Neuronal stem cell (in vitro differentiated cells): ENCODE measurements around the gene NPAS3.

ENCODE experiments used
- DNase-seq: peaks from one replicate; pipeline ENCODE4 v3.0.0-alpha.2; 2013; ENCODE audit warnings: low spot score
- H2AFZ ChIP-seq: one replicate; pipeline ENCODE4 v1.6.1; 2013; ENCODE audit warnings: mild to moderate bottlenecking, low read length, inconsistent platforms
- H2AK5ac ChIP-seq: 2 replicates; pipeline ENCODE4 v1.6.1; 2013; ENCODE audit warnings: low read depth, mild to moderate bottlenecking, inconsistent platforms, low read length, moderate library complexity, mixed read lengths
- H2BK120ac ChIP-seq: 2 replicates; pipeline ENCODE4 v1.6.1; 2013; ENCODE audit warnings: low read depth, mild to moderate bottlenecking, inconsistent platforms, low read length, moderate library complexity, mixed read lengths
- H2BK12ac ChIP-seq: one replicate; pipeline ENCODE4 v1.6.1; 2013; ENCODE audit warnings: low read length, inconsistent platforms
- H2BK15ac ChIP-seq: 2 replicates; pipeline ENCODE4 v1.6.1; 2013; ENCODE audit warnings: mild to moderate bottlenecking, low read length, inconsistent platforms, mixed read lengths
- H2BK5ac ChIP-seq: one replicate; pipeline ENCODE4 v1.6.1; 2013; ENCODE audit warnings: inconsistent platforms, mild to moderate bottlenecking, low read length, moderate library complexity
- H3K14ac ChIP-seq: one replicate; pipeline ENCODE4 v1.6.1; 2013; ENCODE audit warnings: low read length, inconsistent platforms
- H3K18ac ChIP-seq: 2 replicates; pipeline ENCODE4 v1.6.1; 2013; ENCODE audit warnings: low read length, inconsistent platforms
- H3K23ac ChIP-seq: 2 replicates; pipeline ENCODE4 v1.6.1; 2013; ENCODE audit warnings: low read depth, mild to moderate bottlenecking, mixed read lengths, low read length, inconsistent platforms; ENCODE audit not compliant: poor library complexity
- H3K27ac ChIP-seq: replicated peaks from 3 replicates; pipeline ENCODE4 v1.5.1; 2013; ENCODE audit warnings: low read length, inconsistent platforms
- H3K27me3 ChIP-seq, 3 experiments: 2 replicates each; pipeline ENCODE4 v1.6.1; 2013; ENCODE audit warnings: low read length in 3 of 3, mild to moderate bottlenecking in 2 of 3, inconsistent platforms in 1 of 3, low read depth in 1 of 3, mixed read lengths in 1 of 3, moderate library complexity in 1 of 3; ENCODE audit not compliant: control insufficient read depth in 3 of 3, insufficient read depth in 3 of 3
- H3K36me3 ChIP-seq, 2 donors: replicated peaks in 1 of 2; 2 replicates each; pipeline ENCODE4 v1.6.1; 2013; ENCODE audit warnings: low read length in 2 of 2; ENCODE audit not compliant: control insufficient read depth in 2 of 2, insufficient read depth in 2 of 2
- H3K4ac ChIP-seq: 2 replicates; pipeline ENCODE4 v1.6.1; 2013; ENCODE audit warnings: inconsistent platforms, mild to moderate bottlenecking, low read length, moderate library complexity
- H3K4me1 ChIP-seq, 2 donors: 1 replicate in 1 of 2; 2 replicates in 1 of 2; pipeline ENCODE4 v1.6.1; 2013; ENCODE audit warnings: low read length in 2 of 2, low read depth in 1 of 2; ENCODE audit not compliant: control insufficient read depth in 2 of 2, insufficient read depth in 1 of 2
- H3K4me2 ChIP-seq: one replicate; pipeline ENCODE4 v1.6.1; 2013; ENCODE audit warnings: mild to moderate bottlenecking, low read length, inconsistent platforms; ENCODE audit not compliant: insufficient read depth, poor library complexity, severe bottlenecking
- H3K4me3 ChIP-seq, 2 donors: 2 replicates each; pipeline ENCODE4 v1.5.1; 2013; ENCODE audit warnings: low read length in 2 of 2, mild to moderate bottlenecking in 2 of 2, inconsistent platforms in 1 of 2, moderate library complexity in 1 of 2
- H3K79me1 ChIP-seq: one replicate; pipeline ENCODE4 v1.6.1; 2013; ENCODE audit warnings: low read depth, mild to moderate bottlenecking, inconsistent platforms, low read length, moderate library complexity
- H3K9ac ChIP-seq: one replicate; pipeline ENCODE4 v1.6.1; 2013; ENCODE audit warnings: mild to moderate bottlenecking, low read depth, low read length, inconsistent platforms; ENCODE audit not compliant: poor library complexity
- H3K9me3 ChIP-seq, 2 donors: replicated peaks in 1 of 2; 2 replicates each; pipeline versions ENCODE3 to v1.6.1; 2013; ENCODE audit warnings: low read length in 2 of 2, mild to moderate bottlenecking in 2 of 2, inconsistent platforms in 1 of 2, low read depth in 1 of 2, mixed read lengths in 1 of 2, moderate library complexity in 1 of 2; ENCODE audit not compliant: control insufficient read depth in 2 of 2, insufficient read depth in 1 of 2
- H4K8ac ChIP-seq: one replicate; pipeline ENCODE4 v1.6.1; 2013; ENCODE audit warnings: low read depth, mild to moderate bottlenecking, inconsistent platforms, low read length, moderate library complexity
- H4K91ac ChIP-seq: one replicate; pipeline ENCODE4 v1.6.1; 2013; ENCODE audit warnings: low read length, low read depth, mild to moderate bottlenecking, inconsistent platforms; ENCODE audit not compliant: poor library complexity
- WGBS, 2 donors: extraction: QIAGEN DNeasy Blood & Tissue Kit; methylation state at CpG; one replicate each; pipeline ENCODE4 v1.1.7; 2013; ENCODE audit warnings: missing lambda C conversion rate in 2 of 2, mixed read lengths in 1 of 2; ENCODE audit not compliant: insufficient read length in 2 of 2, insufficient replicate concordance in 1 of 2; ENCODE audit errors: extremely low coverage in 2 of 2; 5-methylcytosine and 5-hydroxymethylcytosine counted together

The NPAS3 gene

DNA sequence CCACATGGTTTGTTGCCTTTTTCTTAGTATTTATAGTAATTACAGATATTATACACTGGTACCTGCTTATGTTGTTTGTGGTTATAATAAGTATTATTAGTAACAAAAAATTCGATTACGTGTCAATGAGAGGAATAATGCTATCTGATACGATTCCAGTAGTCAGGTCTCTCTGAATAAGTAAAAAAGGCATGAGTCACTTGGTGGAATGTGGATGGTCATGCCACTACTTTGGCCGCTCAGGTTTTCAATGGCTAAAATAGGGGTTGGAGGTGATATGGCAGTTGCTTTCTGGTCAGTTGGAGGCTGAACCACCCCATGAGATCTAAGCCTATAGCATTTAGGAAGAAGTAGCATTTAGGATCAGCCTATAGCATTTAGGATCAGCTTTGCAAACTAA, 255.9 kb downstream of the NPAS3 start:
- Histone ChIP-seq H4K91ac (no peak overlapping the region), H3K14ac (no peak overlapping the region), H2BK15ac (no peak overlapping the region), H3K27me3 (no peaks in the 10 kb centered on the region), H3K18ac (no peak overlapping the region), H3K4me3 (no peak overlapping the region), H3K27ac (no peak overlapping the region), H3K36me3 (peaks cover 0 to 32% of the 10 kb centered on the region in 2 donors), H3K23ac (no peak overlapping the region), H4K8ac (no peak overlapping the region), H2AK5ac (no peak overlapping the region), H3K4me2 (no peak overlapping the region), H2BK12ac (no peak overlapping the region), H3K9me3 (peaks cover 0 to 23% of the 10 kb centered on the region in 2 donors), H3K4me1 (no peaks in the 10 kb centered on the region), H2BK120ac (no peak overlapping the region), H3K9ac (no peak overlapping the region), H3K79me1 (no peaks in the 10 kb centered on the region), H2AFZ (no peak overlapping the region), H2BK5ac (no peak overlapping the region), H3K4ac (no peak overlapping the region)
- WGBS, 2 donors = no CpG with 5 or more reads among the region's 4 CpGs
- DNase-seq = no peak

- Histone ChIP-seq H3K36me3 (peaks cover 0 to 34% of the 10 kb centered on the region in 2 donors), H3K14ac (no peak overlapping the region)
Observed at GRCh38 chr14:33198684-33199083, 260.0 kb downstream of the NPAS3 start.

DNA sequence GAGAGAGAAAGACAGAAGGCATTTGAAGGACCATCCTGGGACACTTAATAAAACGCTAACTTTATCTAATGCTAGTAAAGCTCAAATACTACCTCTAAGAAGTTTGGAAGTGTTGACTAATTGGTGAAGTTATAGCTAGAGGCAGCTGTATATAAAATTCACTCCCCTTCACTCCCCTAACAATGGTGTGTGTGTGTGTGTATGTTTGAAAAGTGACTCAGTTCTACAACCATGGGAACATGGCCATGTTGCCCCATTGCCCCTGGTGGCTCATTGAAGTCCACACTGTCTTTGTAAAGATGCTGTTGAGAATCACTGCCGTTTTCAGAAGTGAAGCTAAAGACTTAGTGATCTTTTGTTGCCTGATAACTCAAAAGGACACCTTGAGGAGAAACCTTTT, 262.4 kb downstream of the NPAS3 start:
- Histone ChIP-seq H2BK120ac (no peak overlapping the region), H3K36me3 (peaks cover 0 to 37% of the 10 kb centered on the region in 2 donors), H3K27me3 (no peaks in the 10 kb centered on the region), H3K27ac (no peak overlapping the region), H3K18ac (no peak overlapping the region), H3K14ac (no peak overlapping the region), H3K4me3 (no peak overlapping the region), H3K4me1 (peaks cover 0 to 5% of the 10 kb centered on the region in 2 donors), H3K4ac (no peak overlapping the region), H2AFZ (no peak overlapping the region), H2BK12ac (no peak overlapping the region), H2BK15ac (no peak overlapping the region), H3K4me2 (no peak overlapping the region), H3K9ac (no peak overlapping the region), H3K9me3 (peaks cover 0 to 26% of the 10 kb centered on the region in 2 donors), H4K8ac (no peak overlapping the region), H3K23ac (no peak overlapping the region), H3K79me1 (no peaks in the 10 kb centered on the region), H2AK5ac (no peak overlapping the region), H2BK5ac (no peak overlapping the region), H4K91ac (no peak overlapping the region)
- DNase-seq = no peak
- no CpG with 5 or more reads among the region's 2 CpGs for WGBS, 2 donors

More at GRCh38 chr14:33198684-33199083, 260.0 kb downstream of the NPAS3 start:
- Histone ChIP-seq H2BK12ac (no peak overlapping the region), H3K79me1 (no peaks in the 10 kb centered on the region), H3K4ac (no peak overlapping the region), H3K18ac (no peak overlapping the region), H2BK120ac (no peak overlapping the region), H2AK5ac (peak overlapping the region; percentile 49), H3K4me1 (no peaks in the 10 kb centered on the region), H2AFZ (no peak overlapping the region), H4K8ac (no peak overlapping the region), H4K91ac (no peak overlapping the region), H3K4me2 (no peak overlapping the region), H3K27me3 (no peaks in the 10 kb centered on the region), H3K9me3 (peaks cover 0 to 23% of the 10 kb centered on the region in 2 donors), H3K4me3 (peak overlapping the region in 1 of 2 donors; percentile 58), H3K9ac (no peak overlapping the region), H2BK5ac (no peak overlapping the region), H3K23ac (peak overlapping the region; percentile 18), H3K27ac (no peak overlapping the region), H2BK15ac (no peak overlapping the region)
- no peak for DNase-seq
- WGBS, 2 donors = no CpG with 5 or more reads among the region's 25 CpGs

DNA sequence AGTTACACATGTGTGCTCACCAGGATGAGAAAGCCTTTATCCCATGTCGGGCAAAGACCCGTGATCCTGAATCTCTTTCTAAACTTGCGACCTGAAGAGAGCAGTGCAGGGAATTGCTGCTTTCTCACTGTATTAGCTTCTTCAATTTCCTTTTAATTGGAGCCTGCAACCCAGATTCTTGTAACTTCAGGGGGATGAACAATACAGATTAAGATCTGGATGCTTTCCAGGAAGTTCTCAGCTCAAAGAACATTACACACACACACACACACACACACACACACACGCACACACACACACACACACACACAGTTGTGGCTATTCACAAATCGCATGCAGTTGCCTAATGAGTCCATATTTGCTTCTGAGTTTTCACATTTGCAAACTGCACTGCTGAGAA, 268.3 kb downstream of the NPAS3 start:
- H3K79me1 ChIP-seq = no peaks in the 10 kb centered on the region
- peaks cover 0 to 4% of the 10 kb centered on the region in 2 donors for H3K9me3 ChIP-seq
- no peak overlapping the region for H3K23ac ChIP-seq
- H3K18ac ChIP-seq = no peak overlapping the region
- peaks cover 0 to 16% of the 10 kb centered on the region in 2 donors for H3K4me1 ChIP-seq
- peaks cover 0 to 7% of the 10 kb centered on the region in 2 donors for H3K36me3 ChIP-seq
- no peak overlapping the region for H4K8ac ChIP-seq
- no peak overlapping the region for H3K14ac ChIP-seq
- no peak overlapping the region for H3K4ac ChIP-seq
- no peak for DNase-seq
- H3K4me2 ChIP-seq = no peak overlapping the region
- no peak overlapping the region for H2BK5ac ChIP-seq
- H3K27ac ChIP-seq = no peak overlapping the region
- no peak overlapping the region for H2BK12ac ChIP-seq
- H4K91ac ChIP-seq = no peak overlapping the region
- H2AK5ac ChIP-seq = no peak overlapping the region
- H3K27me3 ChIP-seq = no peaks in the 10 kb centered on the region
- no peak overlapping the region for H3K9ac ChIP-seq
- no peak overlapping the region for H2BK15ac ChIP-seq
- no peak overlapping the region for H2BK120ac ChIP-seq
- H2AFZ ChIP-seq = no peak overlapping the region
- no CpG with 5 or more reads among the region's 5 CpGs for WGBS, 2 donors
- no peak overlapping the region for H3K4me3 ChIP-seq
